HEK293 (cell line): ENCODE measurements around the gene GNB2.

ENCODE experiments used
- BCL11A ChIP-seq: fragments of 450-650 bp; formaldehyde crosslinking; IDR thresholded peaks from 2 replicates; pipeline ENCODE4 v1.5.1; 2016; ENCODE audit warnings: low read depth, missing biosample characterization, missing genetic modification characterization
- FEZF1 ChIP-seq: fragments of 450-650 bp; formaldehyde crosslinking; IDR thresholded peaks from 2 replicates; pipeline ENCODE4 v1.5.1; 2016; ENCODE audit warnings: missing biosample characterization, missing genetic modification characterization
- GLI2 ChIP-seq: fragments of 450-650 bp; formaldehyde crosslinking; IDR thresholded peaks from 2 replicates; pipeline ENCODE4; 2017; ENCODE audit warnings: missing biosample characterization, missing genetic modification characterization, low read depth, borderline replicate concordance
- KLF10 ChIP-seq: fragments of 450-650 bp; IDR thresholded peaks from 2 replicates; pipeline ENCODE4 v1.5.1; 2018; ENCODE audit warnings: missing biosample characterization, mild to moderate bottlenecking, missing genetic modification characterization
- MEIS1 ChIP-seq: sonication (generic); formaldehyde crosslinking; IDR thresholded peaks from 2 replicates; pipeline ENCODE4 v1.8.1; 2022; ENCODE audit warnings: missing genetic modification reagents, mild to moderate bottlenecking, borderline replicate concordance
- SALL2 ChIP-seq: fragments of 450-650 bp; formaldehyde crosslinking; IDR thresholded peaks from 2 replicates; pipeline ENCODE4 v1.5.0; 2017; ENCODE audit warnings: missing biosample characterization, mild to moderate bottlenecking, missing genetic modification characterization, borderline replicate concordance
- SP3 ChIP-seq: fragments of 450-650 bp; formaldehyde crosslinking; IDR thresholded peaks from 2 replicates; pipeline ENCODE4 v1.5.1; 2016; ENCODE audit warnings: missing biosample characterization, missing genetic modification characterization
- ZBTB48 ChIP-seq: fragments of 450-650 bp; formaldehyde crosslinking; IDR thresholded peaks from 2 replicates; pipeline ENCODE4 v1.5.1; 2016; ENCODE audit warnings: missing biosample characterization, missing genetic modification characterization
- ZBTB8A ChIP-seq: fragments of 450-650 bp; formaldehyde crosslinking; IDR thresholded peaks from 2 replicates; pipeline ENCODE4 v1.5.1; 2016; ENCODE audit warnings: missing biosample characterization, missing genetic modification characterization
- ZEB2 ChIP-seq: fragments of 450-650 bp; formaldehyde crosslinking; IDR thresholded peaks from 2 replicates; pipeline ENCODE4 v1.5.1; 2016; ENCODE audit warnings: missing biosample characterization, missing genetic modification characterization
- ZNF121 ChIP-seq: fragments of 450-650 bp; formaldehyde crosslinking; IDR thresholded peaks from 2 replicates; pipeline ENCODE4 v1.5.1; 2016; ENCODE audit warnings: missing biosample characterization, missing genetic modification characterization
- ZNF202 ChIP-seq: fragments of 450-650 bp; formaldehyde crosslinking; IDR thresholded peaks from 2 replicates; pipeline ENCODE4 v1.5.1; 2016; ENCODE audit warnings: missing biosample characterization, missing genetic modification characterization, borderline replicate concordance
- ZNF223 ChIP-seq: fragments of 450-650 bp; formaldehyde crosslinking; IDR thresholded peaks from 2 replicates; pipeline ENCODE4 v1.5.1; 2016; ENCODE audit warnings: missing biosample characterization, missing genetic modification characterization
- ZNF366 ChIP-seq: fragments of 450-650 bp; formaldehyde crosslinking; conservative IDR thresholded peaks from 2 replicates; pipeline ENCODE4 v1.5.1; 2016; ENCODE audit warnings: missing biosample characterization, missing genetic modification characterization
- ZNF510 ChIP-seq: fragments of 450-650 bp; formaldehyde crosslinking; IDR thresholded peaks from 2 replicates; pipeline ENCODE4 v1.5.1; 2018; ENCODE audit warnings: mild to moderate bottlenecking, missing genetic modification characterization, missing biosample characterization; ENCODE audit not compliant: insufficient replicate concordance
- ZNF530 ChIP-seq: fragments of 450-650 bp; formaldehyde crosslinking; IDR thresholded peaks from 2 replicates; pipeline ENCODE4 v1.5.1; 2016; ENCODE audit warnings: low read depth, missing biosample characterization, missing genetic modification characterization
- ZNF561 ChIP-seq: fragments of 450-650 bp; IDR thresholded peaks from 2 replicates; pipeline ENCODE4 v1.5.1; 2018; ENCODE audit warnings: missing biosample characterization, missing genetic modification characterization, borderline replicate concordance
- ZNF585B ChIP-seq: fragments of 450-650 bp; formaldehyde crosslinking; IDR thresholded peaks from 2 replicates; pipeline ENCODE4 v1.5.1; 2016; ENCODE audit warnings: missing biosample characterization, missing genetic modification characterization
- ZNF596 ChIP-seq: fragments of 450-650 bp; IDR thresholded peaks from 2 replicates; pipeline ENCODE4 v1.5.0; 2018; ENCODE audit warnings: missing biosample characterization, mild to moderate bottlenecking, missing genetic modification characterization, moderate library complexity
- ZNF623 ChIP-seq: fragments of 450-650 bp; formaldehyde crosslinking; IDR thresholded peaks from 2 replicates; pipeline ENCODE4 v1.5.1; 2016; ENCODE audit warnings: missing biosample characterization, missing genetic modification characterization
- ZNF629 ChIP-seq: fragments of 450-650 bp; formaldehyde crosslinking; IDR thresholded peaks from 2 replicates; pipeline ENCODE4 v1.5.1; 2017; ENCODE audit warnings: missing biosample characterization, missing genetic modification characterization
- ZNF645 ChIP-seq: fragments of 450-650 bp; formaldehyde crosslinking; IDR thresholded peaks from 2 replicates; pipeline ENCODE4; 2016; ENCODE audit warnings: missing biosample characterization, missing genetic modification characterization
- ZNF660 ChIP-seq: fragments of 450-650 bp; IDR thresholded peaks from 2 replicates; pipeline ENCODE4 v1.5.1; 2018; ENCODE audit warnings: missing biosample characterization, mild to moderate bottlenecking, missing genetic modification characterization
- ZNF692 ChIP-seq: fragments of 450-650 bp; formaldehyde crosslinking; IDR thresholded peaks from 2 replicates; pipeline ENCODE4 v1.5.1; 2016; ENCODE audit warnings: missing biosample characterization, missing genetic modification characterization
- ZNF76 ChIP-seq: fragments of 450-650 bp; formaldehyde crosslinking; IDR thresholded peaks from 2 replicates; pipeline ENCODE4; 2016; ENCODE audit warnings: low read depth, missing biosample characterization, missing genetic modification characterization, borderline replicate concordance
- ZNF768 ChIP-seq: fragments of 450-650 bp; formaldehyde crosslinking; IDR thresholded peaks from 2 replicates; pipeline ENCODE4 v1.5.1; 2018; ENCODE audit warnings: missing biosample characterization, mild to moderate bottlenecking, missing genetic modification characterization
- TF ChIP-seq, protein P1 (sequence below): fragments of 450-650 bp; formaldehyde crosslinking; optimal IDR thresholded peaks from 2 replicates; pipeline ENCODE3; 2016; ENCODE audit warnings: missing biosample characterization, mild to moderate bottlenecking, missing genetic modification characterization
- TF ChIP-seq, protein P2 (sequence below): fragments of 450-650 bp; formaldehyde crosslinking; IDR thresholded peaks from 2 replicates; pipeline ENCODE4 v1.5.1; 2017; ENCODE audit warnings: missing biosample characterization, missing genetic modification characterization
- TF ChIP-seq, protein P3 (sequence below): fragments of 450-650 bp; formaldehyde crosslinking; IDR thresholded peaks from 2 replicates; pipeline ENCODE4 v1.5.1; 2016; ENCODE audit warnings: missing biosample characterization, missing genetic modification characterization
- TF ChIP-seq, protein P4 (sequence below): fragments of 450-650 bp; formaldehyde crosslinking; IDR thresholded peaks from 2 replicates; pipeline ENCODE4 v1.5.1; 2016; ENCODE audit warnings: missing biosample characterization, missing genetic modification characterization
- TF ChIP-seq, protein P5 (sequence below): fragments of 450-650 bp; formaldehyde crosslinking; IDR thresholded peaks from 2 replicates; pipeline ENCODE4 v1.5.1; 2016; ENCODE audit warnings: missing biosample characterization, missing genetic modification characterization, borderline replicate concordance

Gene GNB2

GRCh38 chr7:100629117-100629716 lies 44.3 kb upstream of the GNB2 start (continued):
- TF ChIP-seq, protein P1, sequence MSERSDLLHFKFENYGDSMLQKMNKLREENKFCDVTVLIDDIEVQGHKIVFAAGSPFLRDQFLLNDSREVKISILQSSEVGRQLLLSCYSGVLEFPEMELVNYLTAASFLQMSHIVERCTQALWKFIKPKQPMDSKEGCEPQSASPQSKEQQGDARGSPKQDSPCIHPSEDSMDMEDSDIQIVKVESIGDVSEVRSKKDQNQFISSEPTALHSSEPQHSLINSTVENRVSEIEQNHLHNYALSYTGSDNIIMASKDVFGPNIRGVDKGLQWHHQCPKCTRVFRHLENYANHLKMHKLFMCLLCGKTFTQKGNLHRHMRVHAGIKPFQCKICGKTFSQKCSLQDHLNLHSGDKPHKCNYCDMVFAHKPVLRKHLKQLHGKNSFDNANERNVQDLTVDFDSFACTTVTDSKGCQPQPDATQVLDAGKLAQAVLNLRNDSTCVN (tag by site-specific recombination), result no peak
- no peak for TF ChIP-seq ZNF629
- no peak for TF ChIP-seq ZNF596 (tag by site-specific recombination)
- no peak for TF ChIP-seq ZNF223 (tag by site-specific recombination)
- no peak for TF ChIP-seq GLI2 (tag by site-specific recombination)
- TF ChIP-seq ZNF768, result no peak
- TF ChIP-seq ZNF660 (tag by site-specific recombination), result no peak
- no peak for TF ChIP-seq ZNF585B (tag by site-specific recombination)
- no peak; the same call in 1 of the 2 replicates for TF ChIP-seq ZNF561
- TF ChIP-seq ZBTB48 (tag by site-specific recombination), result peak; percentile 39; the same call in 1 of the 2 replicates
- TF ChIP-seq ZBTB8A (tag by site-specific recombination), result peak; percentile 69; the same call in 1 of the 2 replicates
- no peak for TF ChIP-seq ZNF510
- no peak for TF ChIP-seq ZEB2 (tag by site-specific recombination)
- TF ChIP-seq, protein P2, sequence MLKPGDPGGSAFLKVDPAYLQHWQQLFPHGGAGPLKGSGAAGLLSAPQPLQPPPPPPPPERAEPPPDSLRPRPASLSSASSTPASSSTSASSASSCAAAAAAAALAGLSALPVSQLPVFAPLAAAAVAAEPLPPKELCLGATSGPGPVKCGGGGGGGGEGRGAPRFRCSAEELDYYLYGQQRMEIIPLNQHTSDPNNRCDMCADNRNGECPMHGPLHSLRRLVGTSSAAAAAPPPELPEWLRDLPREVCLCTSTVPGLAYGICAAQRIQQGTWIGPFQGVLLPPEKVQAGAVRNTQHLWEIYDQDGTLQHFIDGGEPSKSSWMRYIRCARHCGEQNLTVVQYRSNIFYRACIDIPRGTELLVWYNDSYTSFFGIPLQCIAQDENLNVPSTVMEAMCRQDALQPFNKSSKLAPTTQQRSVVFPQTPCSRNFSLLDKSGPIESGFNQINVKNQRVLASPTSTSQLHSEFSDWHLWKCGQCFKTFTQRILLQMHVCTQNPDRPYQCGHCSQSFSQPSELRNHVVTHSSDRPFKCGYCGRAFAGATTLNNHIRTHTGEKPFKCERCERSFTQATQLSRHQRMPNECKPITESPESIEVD, result no peak
- TF ChIP-seq ZNF623 (tag by site-specific recombination), result no peak
- no peak for TF ChIP-seq ZNF76 (tag by site-specific recombination)
- no peak for TF ChIP-seq ZNF366 (tag by site-specific recombination)
- no peak for TF ChIP-seq ZNF530 (tag by site-specific recombination)
- TF ChIP-seq, protein P3, sequence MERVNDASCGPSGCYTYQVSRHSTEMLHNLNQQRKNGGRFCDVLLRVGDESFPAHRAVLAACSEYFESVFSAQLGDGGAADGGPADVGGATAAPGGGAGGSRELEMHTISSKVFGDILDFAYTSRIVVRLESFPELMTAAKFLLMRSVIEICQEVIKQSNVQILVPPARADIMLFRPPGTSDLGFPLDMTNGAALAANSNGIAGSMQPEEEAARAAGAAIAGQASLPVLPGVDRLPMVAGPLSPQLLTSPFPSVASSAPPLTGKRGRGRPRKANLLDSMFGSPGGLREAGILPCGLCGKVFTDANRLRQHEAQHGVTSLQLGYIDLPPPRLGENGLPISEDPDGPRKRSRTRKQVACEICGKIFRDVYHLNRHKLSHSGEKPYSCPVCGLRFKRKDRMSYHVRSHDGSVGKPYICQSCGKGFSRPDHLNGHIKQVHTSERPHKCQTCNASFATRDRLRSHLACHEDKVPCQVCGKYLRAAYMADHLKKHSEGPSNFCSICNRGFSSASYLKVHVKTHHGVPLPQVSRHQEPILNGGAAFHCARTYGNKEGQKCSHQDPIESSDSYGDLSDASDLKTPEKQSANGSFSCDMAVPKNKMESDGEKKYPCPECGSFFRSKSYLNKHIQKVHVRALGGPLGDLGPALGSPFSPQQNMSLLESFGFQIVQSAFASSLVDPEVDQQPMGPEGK (tag by site-specific recombination), result 0 out of 2 replicates have a peak, but pooled peaks have one; percentile 10
- no peak for TF ChIP-seq FEZF1
- TF ChIP-seq MEIS1 (CRISPR knock-in tag), result no peak
- no peak for TF ChIP-seq ZNF202 (tag by site-specific recombination)
- TF ChIP-seq SALL2 (tag by site-specific recombination), result no peak
- no peak for TF ChIP-seq BCL11A (tag by site-specific recombination)
- TF ChIP-seq, protein P4, sequence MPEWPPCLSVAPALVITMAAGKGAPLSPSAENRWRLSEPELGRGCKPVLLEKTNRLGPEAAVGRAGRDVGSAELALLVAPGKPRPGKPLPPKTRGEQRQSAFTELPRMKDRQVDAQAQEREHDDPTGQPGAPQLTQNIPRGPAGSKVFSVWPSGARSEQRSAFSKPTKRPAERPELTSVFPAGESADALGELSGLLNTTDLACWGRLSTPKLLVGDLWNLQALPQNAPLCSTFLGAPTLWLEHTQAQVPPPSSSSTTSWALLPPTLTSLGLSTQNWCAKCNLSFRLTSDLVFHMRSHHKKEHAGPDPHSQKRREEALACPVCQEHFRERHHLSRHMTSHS, result no peak
- TF ChIP-seq KLF10 (tag by site-specific recombination), result no peak
- TF ChIP-seq ZNF121 (tag by site-specific recombination), result no peak
- TF ChIP-seq, protein P5, sequence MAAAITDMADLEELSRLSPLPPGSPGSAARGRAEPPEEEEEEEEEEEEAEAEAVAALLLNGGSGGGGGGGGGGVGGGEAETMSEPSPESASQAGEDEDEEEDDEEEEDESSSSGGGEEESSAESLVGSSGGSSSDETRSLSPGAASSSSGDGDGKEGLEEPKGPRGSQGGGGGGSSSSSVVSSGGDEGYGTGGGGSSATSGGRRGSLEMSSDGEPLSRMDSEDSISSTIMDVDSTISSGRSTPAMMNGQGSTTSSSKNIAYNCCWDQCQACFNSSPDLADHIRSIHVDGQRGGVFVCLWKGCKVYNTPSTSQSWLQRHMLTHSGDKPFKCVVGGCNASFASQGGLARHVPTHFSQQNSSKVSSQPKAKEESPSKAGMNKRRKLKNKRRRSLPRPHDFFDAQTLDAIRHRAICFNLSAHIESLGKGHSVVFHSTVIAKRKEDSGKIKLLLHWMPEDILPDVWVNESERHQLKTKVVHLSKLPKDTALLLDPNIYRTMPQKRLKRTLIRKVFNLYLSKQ (tag by site-specific recombination), result no peak
- no peak for TF ChIP-seq ZNF645 (tag by site-specific recombination)
- TF ChIP-seq SP3, result no peak
- TF ChIP-seq ZNF692 (tag by site-specific recombination), result no peak
